Natural killer cell (primary cell): ENCODE data around the gene CD209. TPM values are rescaled to one million over a fixed set of nuclear protein-coding genes. Genes with fewer than 3 reads are reported as not detected.

ENCODE experiments used
- ATAC-seq, 3 donors: fragments of 150-1000 bp in 2 of 3; fragments of 200-7000 bp in 1 of 3; cut with Tn5 transposase; 1 replicate in 1 of 3; 2 replicates in 2 of 3; pipeline ENCODE4 v1.10.0; 2021; ENCODE audit warnings: mild to moderate bottlenecking in 2 of 3, moderate library complexity in 2 of 3
- DNase-seq, 2 donors: peaks; one replicate each; pipeline versions ENCODE4 v3.0.0 to v3.0.0-alpha.2; 2013 to 2021; ENCODE audit warnings: mixed read lengths in 1 of 2
- H3K27ac ChIP-seq: one replicate; pipeline ENCODE4 v1.5.1; 2013; ENCODE audit warnings: mild to moderate bottlenecking, low read length
- H3K27me3 ChIP-seq: one replicate; pipeline ENCODE4 v1.6.1; 2013; ENCODE audit warnings: low read length; ENCODE audit not compliant: control insufficient read depth, insufficient read depth
- H3K36me3 ChIP-seq: one replicate; pipeline ENCODE4 v1.6.1; 2013; ENCODE audit warnings: low read length; ENCODE audit not compliant: control insufficient read depth, insufficient read depth
- H3K4me1 ChIP-seq: one replicate; pipeline ENCODE4 v1.6.1; 2013; ENCODE audit warnings: low read length; ENCODE audit not compliant: control insufficient read depth, insufficient read depth
- H3K4me3 ChIP-seq: one replicate; pipeline ENCODE4 v1.5.1; 2013; ENCODE audit warnings: low read length
- H3K9me3 ChIP-seq: one replicate; pipeline ENCODE4 v1.6.1; 2013; ENCODE audit warnings: low read length; ENCODE audit not compliant: control insufficient read depth, insufficient read depth
- H3K27ac Mint-ChIP-seq, 2 donors: one replicate each; pipeline ENCODE4 v1.8.0; 2022; ENCODE audit warnings: mild to moderate bottlenecking in 2 of 2, mixed read lengths in 2 of 2, moderate library complexity in 1 of 2
- H3K27me3 Mint-ChIP-seq, 2 donors: one replicate each; pipeline ENCODE4 v1.8.0; 2022; ENCODE audit warnings: low read depth in 2 of 2, mixed read lengths in 2 of 2
- H3K36me3 Mint-ChIP-seq: one replicate; pipeline ENCODE4 v1.8.0; 2022; ENCODE audit warnings: mixed read lengths
- H3K4me1 Mint-ChIP-seq, 2 donors: one replicate each; pipeline ENCODE4 v1.8.0; 2022; ENCODE audit warnings: mixed read lengths in 2 of 2
- H3K4me3 Mint-ChIP-seq: one replicate; pipeline ENCODE4 v1.8.0; 2022; ENCODE audit warnings: mild to moderate bottlenecking, moderate library complexity, mixed read lengths
- H3K9me3 Mint-ChIP-seq, 2 donors: one replicate each; pipeline ENCODE4 v1.8.0; 2022; ENCODE audit warnings: mixed read lengths in 2 of 2
- CTCF ChIP-seq: fragments of 200-600 bp; IDR thresholded peaks from one replicate; pipeline ENCODE4 v1.8.0; 2022; ENCODE audit warnings: antibody characterized with exemption
- WGBS: methylation state at CpG from one replicate; pipeline ENCODE4 v1.1.7; 2013; ENCODE audit warnings: missing lambda C conversion rate; ENCODE audit not compliant: insufficient coverage; 5-methylcytosine and 5-hydroxymethylcytosine counted together
- intact Hi-C: fragments of 100-400 bp; cut with micrococcal nuclease; formaldehyde crosslinking; loops from one replicate; pipeline ENCODE4 v1.14.2; 2022
- total RNA-seq, 4 donors: library from RNA; stranded (reverse); fragments of 120-200 nt in 1 of 4; gene quantifications; one replicate each; pipeline versions ENCODE4 v1.2.3 to v1.2.4, GENCODE V29; 2013 to 2022

The CD209 gene
- total RNA-seq, 3 donors from 2014 or later (not counting 1 experiment from before 2014, with no cell fraction given): 0.10 TPM; not detected in 2

DNA sequence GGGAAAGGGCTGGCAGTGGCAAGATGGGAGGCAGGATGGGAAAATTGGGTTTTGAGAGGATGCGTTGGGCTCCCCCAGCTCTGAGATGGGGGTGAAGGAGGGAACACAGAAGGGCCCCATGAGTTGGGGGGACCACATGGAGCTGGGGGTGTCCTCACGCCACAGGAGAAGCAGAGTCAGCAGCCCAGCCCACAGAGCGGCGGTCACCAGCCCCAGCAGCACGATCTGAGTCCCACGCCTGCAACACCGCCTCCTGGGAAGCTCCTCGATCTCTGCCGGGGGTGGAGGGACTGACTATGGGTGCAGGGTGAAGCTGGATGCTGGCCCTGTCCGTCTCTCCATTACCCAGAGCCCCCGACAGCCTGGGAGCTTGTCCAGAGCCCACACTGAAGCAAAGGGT, 48.8 kb downstream of the CD209 start:
- peaks cover 13 to 21% of the 10 kb centered on the region in 2 donors for H3K27me3 Mint-ChIP-seq
- H3K36me3 Mint-ChIP-seq: no peaks in the 10 kb centered on the region
- no peak for TF ChIP-seq CTCF
- H3K27ac Mint-ChIP-seq: no peak overlapping the region
- intact Hi-C loops: no loop called here
- H3K4me3 Mint-ChIP-seq: no peak overlapping the region
- ATAC-seq (no peak), DNase-seq (no peak)
- Histone ChIP-seq H3K4me1 (peaks cover 40% of the 10 kb centered on the region), H3K36me3 (no peaks in the 10 kb centered on the region), H3K27me3 (no peaks in the 10 kb centered on the region), H3K4me3 (no peak overlapping the region), H3K9me3 (peaks cover under 1% of the 10 kb centered on the region), H3K27ac (no peak overlapping the region)
- no peaks in the 10 kb centered on the region for H3K9me3 Mint-ChIP-seq
- no peaks in the 10 kb centered on the region for H3K4me1 Mint-ChIP-seq
- WGBS: 64% methylated on average over 11 of the region's 11 CpGs

DNA sequence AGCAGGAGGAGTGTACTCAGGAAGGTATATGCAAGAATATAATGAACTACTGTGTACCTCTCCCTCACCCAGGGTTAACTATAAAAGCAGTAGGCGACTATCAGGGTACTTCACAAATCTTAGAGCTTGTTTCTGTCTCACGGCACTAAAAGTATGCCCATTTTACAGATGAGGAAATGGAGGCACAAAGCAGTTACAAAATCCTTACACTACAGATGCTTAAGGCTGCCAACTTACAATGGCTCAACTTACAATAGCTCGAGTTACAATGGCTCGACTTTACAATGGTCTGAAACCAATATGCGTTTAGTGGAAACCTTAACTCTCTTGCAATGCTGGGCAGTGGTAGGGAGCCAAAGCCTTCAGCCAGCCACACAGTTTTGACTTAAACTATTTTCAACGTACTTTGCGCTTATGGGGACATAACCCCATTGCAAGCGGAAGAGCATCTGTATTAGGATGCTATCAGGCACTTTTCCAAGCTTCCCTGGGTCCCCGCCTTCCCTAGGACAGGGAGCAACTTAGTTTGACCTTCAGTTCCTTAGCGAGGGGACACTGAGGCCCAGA, 49.5 kb downstream of the CD209 start:
- no peak for TF ChIP-seq CTCF
- Histone ChIP-seq H3K27ac (no peak overlapping the region), H3K4me1 (peaks cover 43% of the 10 kb centered on the region), H3K4me3 (no peak overlapping the region), H3K9me3 (peaks cover 8% of the 10 kb centered on the region), H3K27me3 (no peaks in the 10 kb centered on the region), H3K36me3 (no peaks in the 10 kb centered on the region)
- H3K4me1 Mint-ChIP-seq: no peaks in the 10 kb centered on the region
- no peaks in the 10 kb centered on the region for H3K9me3 Mint-ChIP-seq
- H3K36me3 Mint-ChIP-seq: no peaks in the 10 kb centered on the region
- H3K27ac Mint-ChIP-seq: no peak overlapping the region
- no peak overlapping the region for H3K4me3 Mint-ChIP-seq
- DNase-seq (no peak), ATAC-seq (peak in 1 of 3 donors; percentile 7)
- intact Hi-C loops: no loop called here
- WGBS: 89% methylated on average over 10 of the region's 10 CpGs
- peaks cover 13 to 21% of the 10 kb centered on the region in 2 donors for H3K27me3 Mint-ChIP-seq

GRCh38 chr19:7694499-7694898, 52.8 kb downstream of the CD209 start:
- 64% methylated on average over 4 of the region's 4 CpGs for WGBS
- no peaks in the 10 kb centered on the region for H3K9me3 Mint-ChIP-seq
- Histone ChIP-seq H3K4me3 (no peak overlapping the region), H3K9me3 (peaks cover 40% of the 10 kb centered on the region), H3K27ac (no peak overlapping the region), H3K27me3 (no peaks in the 10 kb centered on the region), H3K36me3 (no peaks in the 10 kb centered on the region), H3K4me1 (peaks cover 47% of the 10 kb centered on the region)
- intact Hi-C loops: loop anchor here (5.0 kb wide), 1 partner anchor 502 kb away; no protein-coding TSS in a partner anchor
- H3K27me3 Mint-ChIP-seq: peaks cover 6 to 12% of the 10 kb centered on the region in 2 donors
- no peak overlapping the region for H3K27ac Mint-ChIP-seq
- ATAC-seq (no peak), DNase-seq (no peak)
- no peaks in the 10 kb centered on the region for H3K36me3 Mint-ChIP-seq
- no peak overlapping the region for H3K4me3 Mint-ChIP-seq
- no peaks in the 10 kb centered on the region for H3K4me1 Mint-ChIP-seq
- no peak for TF ChIP-seq CTCF
